HG02981 (cell line): ENCODE measurements around the gene P3H3.

Source experiments
- ATAC-seq: cut with Tn5 transposase; IDR thresholded peaks from one replicate; pipeline ENCODE4 v1.9.1; 2021; ENCODE audit warnings: mild to moderate bottlenecking, moderate library complexity; ENCODE audit not compliant: unreplicated experiment

P3H3 gene

DNA sequence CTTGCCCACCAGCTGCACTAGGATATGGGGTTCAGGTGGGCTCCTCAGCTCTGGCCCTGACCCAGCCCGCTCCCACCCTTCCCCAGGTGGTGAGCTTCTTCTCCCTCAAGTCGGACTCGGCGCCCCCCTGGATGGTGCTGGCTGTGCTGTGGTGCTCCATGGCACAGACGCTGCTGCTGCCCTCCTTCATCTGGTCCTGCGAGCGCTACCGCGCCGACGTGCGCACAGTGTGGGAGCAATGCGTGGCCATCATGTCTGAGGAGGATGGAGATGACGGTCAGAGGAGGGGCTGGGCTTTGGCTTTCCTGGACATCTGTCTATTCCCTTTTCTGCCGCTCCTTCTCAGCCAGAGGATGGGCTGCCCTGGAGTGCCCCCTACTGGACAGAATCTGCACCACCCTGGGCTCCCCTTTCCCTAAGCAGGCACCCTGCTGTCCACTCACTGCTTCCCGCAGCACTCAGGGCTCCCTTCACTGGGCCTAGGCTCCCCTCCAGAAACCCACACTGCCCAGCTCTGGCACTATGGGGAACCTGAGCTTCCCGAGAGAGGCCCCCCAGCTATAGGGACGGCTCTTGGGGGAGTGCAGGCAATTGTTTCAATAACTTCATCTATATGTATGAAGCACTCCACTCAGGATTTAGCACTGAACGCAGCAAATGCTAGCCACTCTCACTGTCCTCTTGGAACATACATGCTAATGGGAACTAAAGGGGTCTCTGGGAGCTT is 2.6 kb upstream of the P3H3 start:
- ATAC-seq, result no peak

DNA sequence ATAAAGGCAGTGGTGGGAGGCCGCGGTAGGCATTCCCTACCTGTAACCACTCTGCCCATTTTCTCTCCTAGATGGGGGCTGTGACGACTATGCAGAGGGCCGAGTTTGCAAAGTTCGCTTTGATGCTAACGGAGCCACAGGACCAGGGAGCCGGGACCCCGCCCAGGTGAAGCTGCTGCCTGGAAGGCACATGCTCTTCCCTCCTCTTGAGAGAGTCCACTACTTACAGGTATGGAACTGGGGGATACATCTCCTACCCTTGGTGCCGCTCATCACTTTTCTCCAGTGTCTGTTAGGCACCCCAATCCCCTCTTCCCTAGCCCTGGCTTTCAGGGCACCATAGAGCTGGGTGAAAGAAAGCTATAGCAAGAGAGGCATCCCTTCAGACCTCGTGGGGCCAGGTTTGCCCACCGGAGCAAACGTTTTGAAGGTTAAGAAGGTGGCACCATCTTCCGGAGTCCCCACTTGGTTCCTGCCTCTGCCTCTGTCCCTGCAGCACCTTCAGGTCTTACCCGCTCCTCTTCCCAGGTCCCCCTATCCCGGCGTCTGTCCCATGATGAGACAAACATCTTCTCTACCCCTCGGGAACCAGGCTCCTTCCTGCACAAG is 2.0 kb upstream of the P3H3 start:
- ATAC-seq, result no peak

- ATAC-seq, result no peak
Measured at GRCh38 chr12:6826734-6827436, 1.3 kb upstream of the P3H3 start.

DNA sequence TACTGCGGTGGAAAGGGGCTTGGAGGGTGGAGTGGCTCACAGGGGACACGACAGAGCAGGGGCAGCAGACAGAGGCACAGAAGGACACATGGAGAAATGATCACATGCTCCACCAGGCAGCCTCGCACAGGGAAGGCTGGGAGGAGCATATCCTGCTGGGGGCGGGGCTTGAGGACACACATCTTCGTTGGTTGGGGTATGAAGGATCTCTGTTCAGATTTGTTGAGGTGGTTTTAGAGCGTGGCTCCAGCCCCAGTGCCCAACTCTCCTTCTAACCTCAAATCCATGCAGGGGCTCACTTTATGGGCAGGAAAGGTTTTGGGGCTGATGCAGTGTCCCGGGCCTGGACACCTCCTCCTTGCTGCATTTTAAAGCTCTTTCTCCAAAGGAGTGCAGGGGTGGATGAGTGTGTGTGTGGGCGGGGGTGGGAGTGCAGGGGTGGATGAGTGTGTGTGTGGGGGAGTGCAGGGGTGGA is 733 bp upstream of the P3H3 start:
- ATAC-seq, result no peak

DNA sequence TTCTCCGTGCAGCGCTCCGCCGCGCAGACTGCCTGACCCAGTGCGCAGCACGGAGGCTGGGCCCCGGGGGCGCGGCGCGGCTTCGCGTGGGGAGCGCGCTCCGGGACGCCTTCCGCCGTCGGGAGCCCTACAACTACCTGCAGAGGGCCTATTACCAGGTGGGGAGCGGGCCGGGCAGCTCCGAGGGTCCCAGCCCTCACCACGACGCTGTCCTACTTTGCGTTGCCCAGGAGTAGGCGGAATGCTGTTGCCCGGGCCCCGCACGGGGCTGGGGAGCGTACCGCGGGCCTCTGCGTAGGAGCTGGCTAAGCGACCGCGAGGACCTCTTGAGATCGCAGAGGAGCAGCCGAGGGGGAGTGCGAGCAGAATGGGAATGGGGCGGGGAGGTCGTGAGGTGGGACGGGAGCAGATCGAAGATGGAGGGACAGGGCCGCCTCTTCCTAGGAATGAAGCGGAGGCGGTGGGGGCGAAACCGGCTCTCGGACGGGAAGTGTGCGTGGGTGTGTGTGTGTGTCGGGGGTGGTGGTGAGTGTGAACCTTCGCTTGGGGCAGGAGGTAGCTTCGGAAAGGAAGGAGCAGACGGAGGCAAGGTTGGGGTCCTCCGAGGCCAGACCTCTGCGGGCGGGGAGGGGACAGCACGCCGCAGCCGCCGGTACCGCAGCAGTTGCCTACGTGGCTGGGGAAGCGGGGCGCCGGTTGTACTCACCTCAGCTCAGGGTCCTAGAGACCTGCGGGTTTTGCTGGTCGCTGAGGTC is 751 bp downstream of the P3H3 start:
- ATAC-seq, result no peak

DNA sequence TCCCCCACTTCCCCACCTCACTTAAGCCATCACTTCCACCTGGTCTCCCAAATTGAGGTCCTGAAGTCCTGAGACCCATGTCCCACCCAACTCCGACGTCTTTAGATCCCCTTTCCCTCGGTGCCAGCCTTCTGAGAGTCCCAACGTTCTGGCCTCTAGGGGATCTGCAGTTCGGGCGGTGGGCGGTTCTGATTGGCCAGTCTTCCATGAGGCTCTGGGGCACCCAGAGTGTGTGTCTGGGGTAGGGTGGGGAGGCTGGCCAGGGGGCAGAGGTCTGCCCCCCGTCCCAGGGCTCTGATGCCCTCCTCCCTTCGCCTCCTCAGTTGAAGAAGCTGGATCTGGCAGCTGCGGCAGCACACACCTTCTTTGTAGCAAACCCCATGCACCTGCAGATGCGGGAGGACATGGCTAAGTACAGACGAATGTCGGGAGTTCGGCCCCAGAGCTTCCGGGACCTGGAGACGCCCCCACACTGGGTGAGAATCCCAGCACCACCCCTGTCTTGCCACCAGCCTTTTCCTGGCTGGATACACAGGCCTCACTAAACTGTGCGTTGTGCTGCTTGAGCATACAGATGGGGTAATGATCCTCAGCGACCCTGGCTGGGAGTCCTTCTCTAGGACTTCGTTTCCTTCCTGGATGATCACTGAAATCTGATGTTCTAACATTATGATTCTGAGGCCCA is 1.5 kb downstream of the P3H3 start:
- ATAC-seq, result no peak

- no peak for ATAC-seq
Measured at GRCh38 chr12:6830286-6830890, 2.2 kb downstream of the P3H3 start.

DNA sequence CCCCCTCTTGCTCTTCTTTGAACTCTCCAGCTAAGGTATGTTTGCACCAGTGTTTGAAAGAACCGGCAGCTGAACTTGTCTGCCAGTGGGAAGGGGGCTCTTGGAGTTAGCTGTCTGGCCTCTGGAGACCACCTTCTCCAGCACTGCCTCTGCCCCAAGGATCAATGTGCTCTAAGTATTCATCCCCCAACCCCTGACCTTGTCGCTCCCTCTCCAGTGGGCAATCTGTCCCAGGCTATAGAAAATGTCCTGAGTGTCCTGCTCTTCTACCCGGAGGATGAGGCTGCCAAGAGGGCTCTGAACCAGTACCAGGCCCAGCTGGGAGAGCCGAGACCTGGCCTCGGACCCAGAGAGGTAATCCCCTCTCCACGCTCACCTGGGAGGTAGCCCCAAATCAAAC is 2.8 kb downstream of the P3H3 start:
- no peak for ATAC-seq

GRCh38 chr12:6831450-6831995 is 3.3 kb downstream of the P3H3 start:
- ATAC-seq, result no peak

GRCh38 chr12:6832125-6832524 is 3.9 kb downstream of the P3H3 start:
- no peak for ATAC-seq

- ATAC-seq, result no peak
Measured at GRCh38 chr12:6833189-6833890, 5.1 kb downstream of the P3H3 start.

- no peak for ATAC-seq
Measured at GRCh38 chr12:6834254-6834653, 6.0 kb downstream of the P3H3 start.

- no peak for ATAC-seq
Measured at GRCh38 chr12:6834873-6835272, 6.7 kb downstream of the P3H3 start.

DNA sequence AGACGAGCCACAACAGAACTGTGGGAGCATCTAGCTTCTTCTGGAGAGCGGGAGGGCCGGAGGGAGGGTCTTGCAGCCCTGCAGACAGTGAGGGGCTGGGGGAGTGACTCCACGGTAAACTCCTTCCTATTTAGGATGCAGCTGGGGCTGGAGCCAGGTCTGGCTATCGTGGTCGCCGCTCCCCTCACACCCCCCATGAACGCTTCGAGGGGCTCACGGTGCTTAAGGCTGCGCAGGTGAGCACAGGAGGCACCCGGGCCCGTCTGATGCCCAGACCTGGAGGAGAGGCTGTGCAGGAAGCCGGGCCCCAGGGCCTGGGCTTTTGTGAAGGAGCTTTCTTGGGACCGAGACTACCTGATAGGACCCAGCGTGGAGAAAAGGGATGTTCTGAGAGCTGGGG is 8.6 kb downstream of the P3H3 start:
- ATAC-seq, result no peak

- no peak for ATAC-seq
Measured at GRCh38 chr12:6837370-6838060, 9.3 kb downstream of the P3H3 start.

DNA sequence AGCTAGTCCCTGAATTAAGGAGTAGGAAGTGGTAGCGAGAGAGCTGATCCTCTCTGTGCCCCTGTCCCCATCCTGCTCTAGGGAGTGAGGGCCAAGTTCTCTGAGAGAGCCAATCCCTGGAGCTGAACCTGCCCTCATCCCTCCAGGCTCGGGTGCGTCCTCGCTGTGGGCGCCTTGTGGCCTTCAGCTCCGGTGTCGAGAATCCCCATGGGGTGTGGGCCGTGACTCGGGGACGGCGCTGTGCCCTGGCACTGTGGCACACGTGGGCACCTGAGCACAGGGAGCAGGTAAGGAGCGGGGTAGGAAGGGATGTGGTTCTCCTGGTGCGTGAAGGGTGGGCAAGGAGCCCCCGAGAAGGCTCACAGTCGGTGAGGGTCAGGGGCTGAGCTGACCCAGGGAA is 10.6 kb downstream of the P3H3 start:
- no peak for ATAC-seq

GRCh38 chr12:6839482-6840201 is 11.4 kb downstream of the P3H3 start:
- peak; percentile 72 for ATAC-seq

GRCh38 chr12:6840330-6840729 is 12.1 kb downstream of the P3H3 start:
- ATAC-seq, result no peak
